PFSK-1 (cell line): ENCODE results near the gene TNS1.
A peak's percentile ranks its signal among the peaks of the same experiment; 100 is the strongest.

Experiments
- FOXP2 ChIP-seq: optimal IDR thresholded peaks from 2 replicates; pipeline ENCODE3; 2011; ENCODE audit warnings: borderline replicate concordance, control low read depth, inconsistent platforms; ENCODE audit not compliant: insufficient read depth; ENCODE audit errors: extremely low read length, extremely low read depth
- POLR2AphosphoS5 ChIP-seq: IDR thresholded peaks from 2 replicates; pipeline ENCODE4 v1.6.1; 2012; ENCODE audit warnings: low read depth, mild to moderate bottlenecking, control low read depth, low read length, moderate library complexity
- TAF1 ChIP-seq: IDR thresholded peaks from 2 replicates; pipeline ENCODE4 v1.6.1; 2012; ENCODE audit warnings: low read length, control low read depth, borderline replicate concordance; ENCODE audit not compliant: insufficient read depth
- TF ChIP-seq, protein P1 (sequence below), 2 experiments: IDR thresholded peaks; 2 replicates each; pipeline versions ENCODE4 v1.6.1 to v1.8.0; 2011 to 2012; ENCODE audit warnings: low read depth in 2 of 2, low read length in 2 of 2, control low read depth in 1 of 2, inconsistent platforms in 1 of 2, mild to moderate bottlenecking in 1 of 2, moderate library complexity in 1 of 2; ENCODE audit not compliant: insufficient read depth in 1 of 2

DNA sequence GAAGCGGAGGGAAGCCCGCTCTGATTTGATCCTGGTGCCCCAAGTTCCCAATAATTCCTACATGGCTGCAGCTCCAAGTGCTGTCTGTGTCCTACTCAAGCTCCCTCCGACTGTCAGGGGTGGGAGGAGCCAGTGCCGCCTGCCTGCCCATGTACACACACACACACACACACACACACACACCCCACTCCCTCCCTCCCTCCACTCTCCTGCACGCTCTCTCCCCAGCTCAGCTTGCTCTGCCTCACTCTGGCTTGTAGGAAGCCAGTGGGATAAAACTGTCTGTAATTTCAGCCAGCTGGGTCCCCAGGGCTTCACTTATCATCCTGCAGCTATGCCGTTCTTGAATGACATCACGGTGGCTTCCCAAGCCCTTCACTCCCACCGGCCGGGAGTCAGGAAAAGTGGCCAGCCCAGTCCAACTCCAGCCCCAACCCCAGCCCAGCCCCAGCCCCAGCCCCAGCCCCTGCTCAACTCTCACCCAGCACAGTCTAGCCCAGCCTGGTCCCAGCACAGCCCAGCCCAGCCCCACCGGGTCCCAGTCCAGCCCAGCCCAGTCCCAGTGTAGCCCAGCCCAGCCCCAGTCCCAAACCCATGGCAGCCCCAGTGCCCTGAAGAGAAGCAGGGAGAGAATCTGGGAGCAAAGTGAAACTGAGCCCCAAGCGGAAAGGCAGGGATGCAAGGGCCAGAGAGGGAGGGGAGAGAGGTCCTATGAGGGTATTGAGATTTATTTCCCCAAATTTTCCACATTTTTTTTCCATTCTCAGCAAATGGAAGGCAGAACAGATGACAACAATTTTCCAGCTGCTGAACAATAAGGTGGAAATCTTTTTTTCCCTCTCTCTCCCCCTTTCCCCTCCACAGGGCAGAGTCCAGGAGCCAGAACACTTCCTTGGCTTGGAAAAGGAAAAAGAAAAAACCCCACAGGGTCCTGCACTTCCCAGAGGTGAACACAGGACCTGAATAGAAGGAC, 144.0 kb downstream of the TNS1 start:
- peak; percentile 88 for TF ChIP-seq FOXP2
- TF ChIP-seq TAF1 = no peak
- no peak for TF ChIP-seq POLR2AphosphoS5
- TF ChIP-seq, protein P1, sequence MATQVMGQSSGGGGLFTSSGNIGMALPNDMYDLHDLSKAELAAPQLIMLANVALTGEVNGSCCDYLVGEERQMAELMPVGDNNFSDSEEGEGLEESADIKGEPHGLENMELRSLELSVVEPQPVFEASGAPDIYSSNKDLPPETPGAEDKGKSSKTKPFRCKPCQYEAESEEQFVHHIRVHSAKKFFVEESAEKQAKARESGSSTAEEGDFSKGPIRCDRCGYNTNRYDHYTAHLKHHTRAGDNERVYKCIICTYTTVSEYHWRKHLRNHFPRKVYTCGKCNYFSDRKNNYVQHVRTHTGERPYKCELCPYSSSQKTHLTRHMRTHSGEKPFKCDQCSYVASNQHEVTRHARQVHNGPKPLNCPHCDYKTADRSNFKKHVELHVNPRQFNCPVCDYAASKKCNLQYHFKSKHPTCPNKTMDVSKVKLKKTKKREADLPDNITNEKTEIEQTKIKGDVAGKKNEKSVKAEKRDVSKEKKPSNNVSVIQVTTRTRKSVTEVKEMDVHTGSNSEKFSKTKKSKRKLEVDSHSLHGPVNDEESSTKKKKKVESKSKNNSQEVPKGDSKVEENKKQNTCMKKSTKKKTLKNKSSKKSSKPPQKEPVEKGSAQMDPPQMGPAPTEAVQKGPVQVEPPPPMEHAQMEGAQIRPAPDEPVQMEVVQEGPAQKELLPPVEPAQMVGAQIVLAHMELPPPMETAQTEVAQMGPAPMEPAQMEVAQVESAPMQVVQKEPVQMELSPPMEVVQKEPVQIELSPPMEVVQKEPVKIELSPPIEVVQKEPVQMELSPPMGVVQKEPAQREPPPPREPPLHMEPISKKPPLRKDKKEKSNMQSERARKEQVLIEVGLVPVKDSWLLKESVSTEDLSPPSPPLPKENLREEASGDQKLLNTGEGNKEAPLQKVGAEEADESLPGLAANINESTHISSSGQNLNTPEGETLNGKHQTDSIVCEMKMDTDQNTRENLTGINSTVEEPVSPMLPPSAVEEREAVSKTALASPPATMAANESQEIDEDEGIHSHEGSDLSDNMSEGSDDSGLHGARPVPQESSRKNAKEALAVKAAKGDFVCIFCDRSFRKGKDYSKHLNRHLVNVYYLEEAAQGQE (IDR thresholded peaks at IDR 0.05; ENCODE audit: insufficient read depth in 1 of 2, low read depth in 2 of 2, low read length in 2 of 2) = no peak
